Stimulated activated naive B cell treated with anti-CD40 and anti-IgM and Interleukin-4, amounts not matched to agents 10 μg/mL and 1 μg/mL and 100 μg/mL, for 72 hours (primary cell): ENCODE data around the gene NLRP4.

ENCODE experiments used
- ATAC-seq, 2 donors: fragments of 150-1000 bp; cut with Tn5 transposase; replicated peaks; 2 replicates each; pipeline ENCODE4 v1.10.0; 2021; ENCODE audit warnings: moderate library complexity in 1 of 2
- DNase-seq: peaks from one replicate; pipeline ENCODE4 v3.0.0; 2021
- H3K27ac Mint-ChIP-seq: one replicate; pipeline ENCODE4 v1.8.0; 2022; ENCODE audit warnings: mild to moderate bottlenecking, mixed read lengths
- H3K27me3 Mint-ChIP-seq, 2 donors: one replicate each; pipeline ENCODE4 v1.8.0; 2022; ENCODE audit warnings: mixed read lengths in 2 of 2
- H3K36me3 Mint-ChIP-seq, 2 donors: one replicate each; pipeline ENCODE4 v1.8.0; 2022; ENCODE audit warnings: mixed read lengths in 2 of 2, mild to moderate bottlenecking in 1 of 2
- H3K4me1 Mint-ChIP-seq, 2 donors: one replicate each; pipeline ENCODE4 v1.8.0; 2022; ENCODE audit warnings: mixed read lengths in 2 of 2, mild to moderate bottlenecking in 1 of 2
- H3K4me3 Mint-ChIP-seq, 2 donors: one replicate each; pipeline ENCODE4 v1.8.0; 2022; ENCODE audit warnings: mild to moderate bottlenecking in 2 of 2, mixed read lengths in 2 of 2, moderate library complexity in 1 of 2
- H3K9me3 Mint-ChIP-seq, 2 donors: one replicate each; pipeline ENCODE4 v1.8.0; 2022; ENCODE audit warnings: mixed read lengths in 2 of 2, mild to moderate bottlenecking in 1 of 2

The NLRP4 gene

GRCh38 chr19:55836340-55836739 lies at the start of gene NLRP4:
NLRP4 (plus strand) TSS chr19:55836540; CDS start chr19:55852081, 15,541 bp downstream.
- Mint-ChIP-seq H3K9me3 (peaks cover 0 to 4% of the 10 kb centered on the region in 2 donors), H3K36me3 (no peaks in the 10 kb centered on the region), H3K4me3 (no peak within 1 kb of the TSS), H3K4me1 (no peaks in the 10 kb centered on the region), H3K27ac (no peak within 1 kb of the TSS), H3K27me3 (peaks cover 0 to 4% of the 10 kb centered on the region in 2 donors)
- DNase-seq, result no peak
- ATAC-seq, result no peak

- DNase-seq, result no peak
- H3K27me3 Mint-ChIP-seq, result peaks cover 5 to 17% of the 10 kb centered on the region in 2 donors
- no peak for ATAC-seq
- peaks cover 0 to 4% of the 10 kb centered on the region in 2 donors for H3K36me3 Mint-ChIP-seq
- no peaks in the 10 kb centered on the region for H3K4me1 Mint-ChIP-seq
- no peak overlapping the region for H3K4me3 Mint-ChIP-seq
- no peaks in the 10 kb centered on the region for H3K9me3 Mint-ChIP-seq
- H3K27ac Mint-ChIP-seq, result no peak overlapping the region
Measured at GRCh38 chr19:55795021-55795420, 41.3 kb upstream of the NLRP4 start.

- Mint-ChIP-seq H3K27ac (no peak overlapping the region), H3K4me1 (peaks cover 0 to 4% of the 10 kb centered on the region in 2 donors), H3K27me3 (peaks cover 5 to 22% of the 10 kb centered on the region in 2 donors)
Measured at GRCh38 chr19:55801416-55801815, 34.9 kb upstream of the NLRP4 start.

GRCh38 chr19:55802281-55802680 lies 34.1 kb upstream of the NLRP4 start:
- peaks cover 0 to 4% of the 10 kb centered on the region in 2 donors for H3K36me3 Mint-ChIP-seq

More at GRCh38 chr19:55801416-55801815, 34.9 kb upstream of the NLRP4 start:
- ATAC-seq, result no peak
- peaks cover 0 to 4% of the 10 kb centered on the region in 2 donors for H3K36me3 Mint-ChIP-seq
- peaks cover 0 to 7% of the 10 kb centered on the region in 2 donors for H3K9me3 Mint-ChIP-seq
- no peak for DNase-seq
- no peak overlapping the region for H3K4me3 Mint-ChIP-seq

GRCh38 chr19:55809381-55810058 lies 26.8 kb upstream of the NLRP4 start:
- peaks cover 1 to 7% of the 10 kb centered on the region in 2 donors for H3K9me3 Mint-ChIP-seq
- ATAC-seq, result peak; percentile 96 to 97
- no peak overlapping the region for H3K27ac Mint-ChIP-seq
- peak; percentile 61 for DNase-seq
- peaks cover 0 to 5% of the 10 kb centered on the region in 2 donors for H3K36me3 Mint-ChIP-seq
- H3K4me1 Mint-ChIP-seq, result peaks cover 4% of the 10 kb centered on the region in 2 donors
- peak overlapping the region; percentile 36 to 53 for H3K4me3 Mint-ChIP-seq
- H3K27me3 Mint-ChIP-seq, result peaks cover 12 to 25% of the 10 kb centered on the region in 2 donors

More at GRCh38 chr19:55802281-55802680, 34.1 kb upstream of the NLRP4 start:
- Mint-ChIP-seq H3K4me3 (no peak overlapping the region), H3K9me3 (peaks cover 0 to 7% of the 10 kb centered on the region in 2 donors), H3K27me3 (peaks cover 5 to 29% of the 10 kb centered on the region in 2 donors), H3K4me1 (peaks cover 0 to 4% of the 10 kb centered on the region in 2 donors), H3K27ac (no peak overlapping the region)
- no peak for ATAC-seq
- DNase-seq, result no peak

- ATAC-seq, result no peak
- no peak for DNase-seq
- H3K27ac Mint-ChIP-seq, result no peak overlapping the region
- peaks cover under 1 to 1% of the 10 kb centered on the region in 2 donors for H3K9me3 Mint-ChIP-seq
- no peak overlapping the region for H3K4me3 Mint-ChIP-seq
- peaks cover 17 to 22% of the 10 kb centered on the region in 2 donors for H3K27me3 Mint-ChIP-seq
- H3K36me3 Mint-ChIP-seq, result peaks cover 0 to 5% of the 10 kb centered on the region in 2 donors
- H3K4me1 Mint-ChIP-seq, result peaks cover 4% of the 10 kb centered on the region in 2 donors
Measured at GRCh38 chr19:55811340-55811739, 25.0 kb upstream of the NLRP4 start.

GRCh38 chr19:55812449-55812848 lies 23.9 kb upstream of the NLRP4 start:
- peaks cover 15 to 20% of the 10 kb centered on the region in 2 donors for H3K27me3 Mint-ChIP-seq
- DNase-seq (no peak), ATAC-seq (peak; percentile 54 to 60)
- no peak overlapping the region for H3K4me3 Mint-ChIP-seq
- peaks cover 0 to 5% of the 10 kb centered on the region in 2 donors for H3K36me3 Mint-ChIP-seq
- H3K9me3 Mint-ChIP-seq, result peaks cover 0 to 1% of the 10 kb centered on the region in 2 donors
- no peak overlapping the region for H3K27ac Mint-ChIP-seq
- peaks cover 4% of the 10 kb centered on the region in 2 donors for H3K4me1 Mint-ChIP-seq

- H3K27ac Mint-ChIP-seq, result no peak overlapping the region
- DNase-seq (no peak), ATAC-seq (no peak)
- peaks cover 25 to 27% of the 10 kb centered on the region in 2 donors for H3K27me3 Mint-ChIP-seq
- no peaks in the 10 kb centered on the region for H3K9me3 Mint-ChIP-seq
- no peak overlapping the region for H3K4me3 Mint-ChIP-seq
- H3K4me1 Mint-ChIP-seq, result peaks cover 4% of the 10 kb centered on the region in 2 donors
- H3K36me3 Mint-ChIP-seq, result peaks cover 0 to 3% of the 10 kb centered on the region in 2 donors
Measured at GRCh38 chr19:55813906-55814305, 22.4 kb upstream of the NLRP4 start.

GRCh38 chr19:55820037-55820436 lies 16.3 kb upstream of the NLRP4 start:
- no peak for DNase-seq
- Mint-ChIP-seq H3K4me3 (no peak overlapping the region), H3K27ac (no peak overlapping the region), H3K27me3 (peaks cover 25 to 29% of the 10 kb centered on the region in 2 donors), H3K4me1 (peaks cover 6 to 15% of the 10 kb centered on the region in 2 donors), H3K36me3 (no peaks in the 10 kb centered on the region), H3K9me3 (peaks cover 0 to 3% of the 10 kb centered on the region in 2 donors)
- ATAC-seq, result no peak

GRCh38 chr19:55830656-55831055 lies 5.7 kb upstream of the NLRP4 start:
- H3K27me3 Mint-ChIP-seq, result no peaks in the 10 kb centered on the region
- DNase-seq, result no peak

GRCh38 chr19:55831846-55832245 lies 4.5 kb upstream of the NLRP4 start, which contains the start of gene NLRP11:
NLRP11 (minus strand) TSS chr19:55831999; CDS start chr19:55818174, 13,825 bp downstream.
- no peaks in the 10 kb centered on the region for H3K27me3 Mint-ChIP-seq
- no peak within 1 kb of the TSS for H3K27ac Mint-ChIP-seq
- H3K9me3 Mint-ChIP-seq, result no peaks in the 10 kb centered on the region
- DNase-seq (no peak), ATAC-seq (no peak)
- no peak within 1 kb of the TSS for H3K4me3 Mint-ChIP-seq
- H3K4me1 Mint-ChIP-seq, result no peaks in the 10 kb centered on the region
- H3K36me3 Mint-ChIP-seq, result no peaks in the 10 kb centered on the region

More at GRCh38 chr19:55830656-55831055, 5.7 kb upstream of the NLRP4 start:
- peak in 1 of 2 donors; percentile 38 for ATAC-seq
- no peak overlapping the region for H3K4me3 Mint-ChIP-seq
- no peaks in the 10 kb centered on the region for H3K9me3 Mint-ChIP-seq
- no peaks in the 10 kb centered on the region for H3K4me1 Mint-ChIP-seq
- H3K36me3 Mint-ChIP-seq, result no peaks in the 10 kb centered on the region
- no peak overlapping the region for H3K27ac Mint-ChIP-seq

- H3K36me3 Mint-ChIP-seq, result no peaks in the 10 kb centered on the region
- H3K4me1 Mint-ChIP-seq, result no peaks in the 10 kb centered on the region
- H3K27me3 Mint-ChIP-seq, result no peaks in the 10 kb centered on the region
- DNase-seq (no peak), ATAC-seq (no peak)
- H3K9me3 Mint-ChIP-seq, result no peaks in the 10 kb centered on the region
- H3K27ac Mint-ChIP-seq, result no peak overlapping the region
- H3K4me3 Mint-ChIP-seq, result no peak overlapping the region
Measured at GRCh38 chr19:55832676-55833075, 3.7 kb upstream of the NLRP4 start.

- ATAC-seq (no peak), DNase-seq (no peak)
- Mint-ChIP-seq H3K4me1 (no peaks in the 10 kb centered on the region), H3K9me3 (peaks cover 2 to 8% of the 10 kb centered on the region in 2 donors), H3K27ac (no peak overlapping the region), H3K4me3 (no peak overlapping the region), H3K27me3 (peaks cover 7 to 8% of the 10 kb centered on the region in 2 donors), H3K36me3 (no peaks in the 10 kb centered on the region)
Measured at GRCh38 chr19:55838251-55838650, 1.9 kb downstream of the NLRP4 start.

- Mint-ChIP-seq H3K36me3 (no peaks in the 10 kb centered on the region), H3K4me3 (no peak overlapping the region), H3K27ac (no peak overlapping the region), H3K27me3 (peaks cover 7 to 8% of the 10 kb centered on the region in 2 donors), H3K4me1 (no peaks in the 10 kb centered on the region), H3K9me3 (peaks cover 2 to 8% of the 10 kb centered on the region in 2 donors)
- ATAC-seq (no peak), DNase-seq (no peak)
Measured at GRCh38 chr19:55838906-55839305, 2.6 kb downstream of the NLRP4 start.

GRCh38 chr19:55855160-55855559 lies 18.8 kb downstream of the NLRP4 start:
- peaks cover 5% of the 10 kb centered on the region in 2 donors for H3K9me3 Mint-ChIP-seq
- H3K4me3 Mint-ChIP-seq, result no peak overlapping the region
- H3K27me3 Mint-ChIP-seq, result no peaks in the 10 kb centered on the region
- H3K36me3 Mint-ChIP-seq, result peaks cover 0 to 1% of the 10 kb centered on the region in 2 donors
- peak; percentile 42 to 54 for ATAC-seq
- peak overlapping the region; percentile 56 for H3K27ac Mint-ChIP-seq
- no peak for DNase-seq
- H3K4me1 Mint-ChIP-seq, result peaks cover 14 to 31% of the 10 kb centered on the region in 2 donors
